Gastroesophageal sphincter (tissue), 4 donors: ENCODE measurements around the gene FADS3. TPM values are rescaled to one million over a fixed set of nuclear protein-coding genes. Genes with fewer than 3 reads are reported as not detected.

Source experiments
- ATAC-seq: fragments of 150-250 bp; one replicate; pipeline ENCODE4 v1.9.1; 2016; ENCODE audit warnings: mild to moderate bottlenecking, moderate library complexity
- H3K27ac ChIP-seq, 4 donors: fragments of 200-600 bp; sonication (generic) in 3 of 4; 1 replicate in 3 of 4; 2 replicates in 1 of 4; pipeline ENCODE4 v1.5.1; 2016 to 2019
- H3K27me3 ChIP-seq: fragments of 200-600 bp; sonication (generic); one replicate; pipeline ENCODE4 v1.5.1; 2019
- H3K36me3 ChIP-seq, 2 donors: fragments of 200-600 bp; sonication (generic); one replicate each; pipeline ENCODE4 v1.5.1; 2019; ENCODE audit warnings: control low read depth in 1 of 2
- H3K4me1 ChIP-seq, 3 donors: fragments of 200-600 bp; sonication (generic); 1 replicate in 2 of 3; 2 replicates in 1 of 3; pipeline ENCODE4 v1.5.1; 2016 to 2019; ENCODE audit warnings: control low read depth in 2 of 3
- H3K4me3 ChIP-seq, 2 donors: fragments of 200-600 bp; sonication (generic); one replicate each; pipeline ENCODE4 v1.5.1; 2019; ENCODE audit warnings: mild to moderate bottlenecking in 1 of 2, moderate library complexity in 1 of 2
- H3K9me3 ChIP-seq, 3 donors: fragments of 200-600 bp; sonication (generic); one replicate each; pipeline ENCODE4 v1.5.1; 2017 to 2019; ENCODE audit warnings: control low read depth in 2 of 3
- CTCF ChIP-seq, 4 experiments: fragments of 200-600 bp in 2 of 4; fragments of 450-650 bp in 2 of 4; sonication (generic) in 1 of 4; IDR thresholded peaks; one replicate each; pipeline ENCODE4 v1.5.1; 2017 to 2019; ENCODE audit warnings: antibody characterized with exemption in 4 of 4, mild to moderate bottlenecking in 2 of 4, moderate library complexity in 2 of 4
- EP300 ChIP-seq: sonication (generic); formaldehyde crosslinking; IDR thresholded peaks from one replicate; pipeline ENCODE4 v1.6.1; 2017; ENCODE audit warnings: antibody characterized with exemption, mild to moderate bottlenecking
- POLR2A ChIP-seq, 2 donors: fragments of 450-650 bp; IDR thresholded peaks; one replicate each; pipeline ENCODE4 v1.6.1; 2017; ENCODE audit warnings: antibody characterized with exemption in 2 of 2, mild to moderate bottlenecking in 2 of 2, moderate library complexity in 1 of 2
- POLR2AphosphoS5 ChIP-seq: sonication (generic); formaldehyde crosslinking; IDR thresholded peaks from one replicate; pipeline ENCODE4 v1.6.1; 2017; ENCODE audit warnings: antibody characterized with exemption
- WGBS, 2 donors: methylation state at CpG; one replicate each; pipeline ENCODE4 v1.1.5; 2018; ENCODE audit warnings: low coverage in 1 of 2; 5-methylcytosine and 5-hydroxymethylcytosine counted together
- total RNA-seq, 4 donors: library from RNA; depleted of rRNA; stranded (reverse); fragments of >200 nt; gene quantifications; one replicate each; pipeline ENCODE4 v1.1.0, GENCODE V29; 2016

Gene FADS3
- total RNA-seq, 4 donors from 2014 or later: 41.6 to 81.6 (median 60.5) TPM

GRCh38 chr11:61906522-61906909 lies 15.2 kb upstream of the FADS3 start:
- TF ChIP-seq CTCF (IDR thresholded peaks at IDR 0.05): no peak
- no peak for TF ChIP-seq POLR2A (IDR thresholded peaks at IDR 0.05)
- no peak for TF ChIP-seq POLR2AphosphoS5
- TF ChIP-seq EP300: no peak
- Histone ChIP-seq H3K4me1 (peaks cover 0 to 40% (median 8%) of the 10 kb centered on the region in 3 donors), H3K4me3 (no peak overlapping the region), H3K27me3 (no peaks in the 10 kb centered on the region), H3K9me3 (no peaks in the 10 kb centered on the region), H3K27ac (no peak overlapping the region), H3K36me3 (peaks cover 0 to 65% of the 10 kb centered on the region in 2 donors)
- ATAC-seq: no peak
- WGBS, 2 donors: 60% methylated on average over 1 of the region's 14 CpGs; no CpG with 5 or more reads in 1 of the 2 donors

- Histone ChIP-seq H3K36me3 (peaks cover 0 to 70% of the 10 kb centered on the region in 2 donors), H3K9me3 (no peaks in the 10 kb centered on the region), H3K27ac (no peak overlapping the region), H3K27me3 (no peaks in the 10 kb centered on the region), H3K4me3 (no peak overlapping the region), H3K4me1 (peaks cover 0 to 35% (median 3%) of the 10 kb centered on the region in 3 donors)
- no peak for TF ChIP-seq CTCF (IDR thresholded peaks at IDR 0.05)
- TF ChIP-seq POLR2AphosphoS5: no peak
- no peak for TF ChIP-seq POLR2A (IDR thresholded peaks at IDR 0.05)
- TF ChIP-seq EP300: no peak
- ATAC-seq: no peak
- WGBS, 2 donors: no CpG with 5 or more reads among the region's 14 CpGs
These were observed 14.6 kb upstream of the FADS3 start for GRCh38 chr11:61905801-61906521.

- Histone ChIP-seq H3K27me3 (no peaks in the 10 kb centered on the region), H3K4me1 (peaks cover 0 to 27% (median 3%) of the 10 kb centered on the region in 3 donors), H3K36me3 (peaks cover 0 to 78% of the 10 kb centered on the region in 2 donors), H3K27ac (no peak overlapping the region), H3K9me3 (no peaks in the 10 kb centered on the region), H3K4me3 (no peak overlapping the region)
- TF ChIP-seq POLR2AphosphoS5: no peak
- no peak for TF ChIP-seq EP300
- no peak for TF ChIP-seq POLR2A (IDR thresholded peaks at IDR 0.05)
- TF ChIP-seq CTCF (IDR thresholded peaks at IDR 0.05): no peak
- no peak for ATAC-seq
- 79 to 87% methylated on average over 3 to 6 of the region's 13 CpGs for WGBS, 2 donors
These were observed 13.8 kb upstream of the FADS3 start for GRCh38 chr11:61905067-61905696.

GRCh38 chr11:61904539-61905048 lies 13.2 kb upstream of the FADS3 start:
- 60 to 70% methylated on average over 1 to 4 of the region's 19 CpGs for WGBS, 2 donors
- Histone ChIP-seq H3K4me3 (no peak overlapping the region), H3K9me3 (no peaks in the 10 kb centered on the region), H3K36me3 (peaks cover 0 to 84% of the 10 kb centered on the region in 2 donors), H3K27me3 (no peaks in the 10 kb centered on the region), H3K4me1 (peaks cover 0 to 26% (median 3%) of the 10 kb centered on the region in 3 donors), H3K27ac (peak overlapping the region in 1 of 4 donors; percentile 11)
- ATAC-seq: no peak
- TF ChIP-seq EP300: no peak
- no peak for TF ChIP-seq CTCF (IDR thresholded peaks at IDR 0.05)
- no peak for TF ChIP-seq POLR2AphosphoS5
- TF ChIP-seq POLR2A (IDR thresholded peaks at IDR 0.05): no peak
